ENCODE results near the gene LOXHD1.

Gene LOXHD1

GRCh38 chr18:46477425-46478011, 179.5 kb downstream of the LOXHD1 start:
- DNase-seq (ENCODE audit: low read depth) = no peak

GRCh38 chr18:46475390-46475752, 181.6 kb downstream of the LOXHD1 start:
- no peak for DNase-seq (ENCODE audit: low read depth)

GRCh38 chr18:46474487-46475389, 182.3 kb downstream of the LOXHD1 start:
- DNase-seq (ENCODE audit: low read depth) = no peak

- no peak for DNase-seq (ENCODE audit: low read depth)
Observed at GRCh38 chr18:46471809-46472498, 185.1 kb downstream of the LOXHD1 start.

GRCh38 chr18:46470714-46471113, 186.3 kb downstream of the LOXHD1 start:
- no peak for DNase-seq (ENCODE audit: low read depth)

GRCh38 chr18:46469186-46469915, 187.7 kb downstream of the LOXHD1 start:
- no peak for DNase-seq (ENCODE audit: low read depth)

GRCh38 chr18:46468426-46469180, 188.4 kb downstream of the LOXHD1 start:
- no peak for DNase-seq (ENCODE audit: low read depth)

- no peak for DNase-seq (ENCODE audit: low read depth)
Observed at GRCh38 chr18:46466234-46467160, 190.5 kb downstream of the LOXHD1 start.

- no peak for DNase-seq (ENCODE audit: low read depth)
Observed at GRCh38 chr18:46464926-46465655, 191.9 kb downstream of the LOXHD1 start.

- DNase-seq (ENCODE audit: low read depth) = no peak
Observed at GRCh38 chr18:46462523-46462922, 194.5 kb downstream of the LOXHD1 start.

GRCh38 chr18:46461993-46462392, 195.0 kb downstream of the LOXHD1 start:
- no peak for DNase-seq (ENCODE audit: low read depth)

- DNase-seq (ENCODE audit: low read depth) = no peak
Observed at GRCh38 chr18:46460754-46461153, 196.3 kb downstream of the LOXHD1 start.

- DNase-seq (ENCODE audit: low read depth) = no peak
Observed at GRCh38 chr18:46459789-46460455, 197.1 kb downstream of the LOXHD1 start.

- DNase-seq (ENCODE audit: low read depth) = no peak
Observed at GRCh38 chr18:46458472-46458871, 198.5 kb downstream of the LOXHD1 start.

- no peak for DNase-seq (ENCODE audit: low read depth)
Observed at GRCh38 chr18:46456691-46457090, 200.3 kb downstream of the LOXHD1 start.

- DNase-seq (ENCODE audit: low read depth) = no peak
Observed at GRCh38 chr18:46452820-46453219, 204.2 kb downstream of the LOXHD1 start.

- DNase-seq (ENCODE audit: low read depth) = no peak
Observed at GRCh38 chr18:46449499-46449898, 207.5 kb downstream of the LOXHD1 start.

- no peak for DNase-seq (ENCODE audit: low read depth)
Observed at GRCh38 chr18:46449033-46449432, 208.0 kb downstream of the LOXHD1 start.

- no peak for DNase-seq (ENCODE audit: low read depth)
Observed at GRCh38 chr18:46448347-46448746, 208.7 kb downstream of the LOXHD1 start.

Measured in GM04504 (cell line).